Measurements from ENCODE around the gene AOX1. TPM values are rescaled to one million over a fixed set of nuclear protein-coding genes. Genes with fewer than 3 reads are reported as not detected.

Gene AOX1
- total RNA-seq, 2 experiments from 2014 or later, result not detected

GRCh38 chr2:200674837-200675236 is 89.0 kb downstream of the AOX1 start:
- no peaks in the 10 kb centered on the region for H3K27me3 Mint-ChIP-seq

GRCh38 chr2:200677171-200677570 is 91.4 kb downstream of the AOX1 start:
- Mint-ChIP-seq H3K27me3 (no peaks in the 10 kb centered on the region), H3K4me3 (no peak overlapping the region), H3K27ac (no peak overlapping the region), H3K4me1 (ENCODE audit: low read depth) (peaks cover 8% of the 10 kb centered on the region), H3K36me3 (ENCODE audit: low read depth) (no peaks in the 10 kb centered on the region), H3K9me3 (no peaks in the 10 kb centered on the region)
- intact Hi-C loops (cut with DNase I, micrococcal nuclease), result no loop called here
- no peak for ATAC-seq (ENCODE audit: poor library complexity)
- Histone ChIP-seq H3K9me3 (ENCODE audit: control insufficient read depth in 1 of 2, insufficient read depth in 1 of 2, low read length in 2 of 2) (no peaks in the 10 kb centered on the region), H3K4me1 (ENCODE audit: insufficient read depth, low read length) (no peaks in the 10 kb centered on the region), H3K27me3 (ENCODE audit: control insufficient read depth in 1 of 2, insufficient read depth in 2 of 2, low read length in 2 of 2) (no peaks in the 10 kb centered on the region), H3K27ac (ENCODE audit: low read depth in 1 of 2, low read length in 2 of 2) (no peak overlapping the region), H3K4me3 (ENCODE audit: low read length) (no peak overlapping the region), H3K36me3 (ENCODE audit: insufficient read depth, low read length) (no peaks in the 10 kb centered on the region)
- CTCF ChIA-PET, result no interaction called here
- TF ChIP-seq CTCF (IDR thresholded peaks at IDR 0.05), result no peak
- POLR2A ChIA-PET, result no interaction called here
- DNase-seq, result no peak

More at GRCh38 chr2:200674837-200675236, 89.0 kb downstream of the AOX1 start:
- no peaks in the 10 kb centered on the region for H3K27me3 ChIP-seq (ENCODE audit: control insufficient read depth in 1 of 2, insufficient read depth in 2 of 2, low read length in 2 of 2)
- H3K4me1 ChIP-seq (ENCODE audit: insufficient read depth, low read length), result no peaks in the 10 kb centered on the region
- ChIA-PET CTCF (no interaction called here), POLR2A (no interaction called here)
- H3K9me3 Mint-ChIP-seq, result no peaks in the 10 kb centered on the region
- no peak overlapping the region for H3K4me3 ChIP-seq (ENCODE audit: low read length)
- H3K4me1 Mint-ChIP-seq (ENCODE audit: low read depth), result peaks cover 8% of the 10 kb centered on the region
- H3K36me3 ChIP-seq (ENCODE audit: insufficient read depth, low read length), result no peaks in the 10 kb centered on the region
- TF ChIP-seq CTCF (IDR thresholded peaks at IDR 0.05), result no peak
- no peak for ATAC-seq (ENCODE audit: poor library complexity)
- H3K27ac Mint-ChIP-seq, result no peak overlapping the region
- H3K27ac ChIP-seq (ENCODE audit: low read depth in 1 of 2, low read length in 2 of 2), result no peak overlapping the region
- intact Hi-C loops (cut with DNase I, micrococcal nuclease), result no loop called here
- DNase-seq, result no peak
- H3K36me3 Mint-ChIP-seq (ENCODE audit: low read depth), result no peaks in the 10 kb centered on the region
- H3K9me3 ChIP-seq (ENCODE audit: control insufficient read depth in 1 of 2, insufficient read depth in 1 of 2, low read length in 2 of 2), result no peaks in the 10 kb centered on the region
- no peak overlapping the region for H3K4me3 Mint-ChIP-seq

GRCh38 chr2:200677721-200678532 is 92.1 kb downstream of the AOX1 start:
- Mint-ChIP-seq H3K9me3 (no peaks in the 10 kb centered on the region), H3K27me3 (no peaks in the 10 kb centered on the region), H3K4me1 (ENCODE audit: low read depth) (peaks cover 8% of the 10 kb centered on the region), H3K27ac (no peak overlapping the region), H3K4me3 (no peak overlapping the region), H3K36me3 (ENCODE audit: low read depth) (no peaks in the 10 kb centered on the region)
- Histone ChIP-seq H3K27me3 (ENCODE audit: control insufficient read depth in 1 of 2, insufficient read depth in 2 of 2, low read length in 2 of 2) (no peaks in the 10 kb centered on the region), H3K27ac (ENCODE audit: low read depth in 1 of 2, low read length in 2 of 2) (no peak overlapping the region), H3K4me1 (ENCODE audit: insufficient read depth, low read length) (no peaks in the 10 kb centered on the region), H3K9me3 (ENCODE audit: control insufficient read depth in 1 of 2, insufficient read depth in 1 of 2, low read length in 2 of 2) (no peaks in the 10 kb centered on the region), H3K36me3 (ENCODE audit: insufficient read depth, low read length) (no peaks in the 10 kb centered on the region), H3K4me3 (ENCODE audit: low read length) (no peak overlapping the region)
- no peak for TF ChIP-seq CTCF (IDR thresholded peaks at IDR 0.05)
- DNase-seq (no peak), ATAC-seq (ENCODE audit: poor library complexity) (no peak)
- CTCF ChIA-PET, result no interaction called here
- POLR2A ChIA-PET, result no interaction called here
- intact Hi-C loops (cut with DNase I, micrococcal nuclease), result no loop called here

Data from CD4-positive, alpha-beta T cell (primary cell).